Panc1 (cell line): ENCODE data around the gene SLC23A3. TPM values are rescaled to one million over a fixed set of nuclear protein-coding genes. Genes with fewer than 3 reads are reported as not detected.
A peak's percentile ranks its signal among the peaks of the same experiment; 100 is the strongest.

Source experiments
- ATAC-seq: fragments of 200-7000 bp; cut with Tn5 transposase; 2 replicates; pipeline ENCODE4 v1.9.1; 2020; ENCODE audit warnings: mild to moderate bottlenecking, moderate library complexity
- BruUV-seq: library from RNA; stranded (reverse); fragments of 400-500 nt; replicated peaks from 2 replicates; lab custom pipeline; 2021; lab: Mats Ljungman, UMichigan
- CTCF ChIA-PET: fragments of 300-600 bp; sonication (Branson Sonifier 250); formaldehyde crosslinking; loops from one replicate; lab custom pipeline; 2022; ENCODE audit warnings: antibody characterized with exemption; lab: Charles Lee
- POLR2A ChIA-PET: fragments of 300-600 bp; sonication (Branson Sonifier 250); formaldehyde crosslinking; loops from one replicate; lab custom pipeline; 2022; ENCODE audit warnings: antibody characterized with exemption; lab: Charles Lee
- DNase-seq: peaks from one replicate; pipeline ENCODE4 v3.0.0-alpha.2; 2010; ENCODE audit warnings: low read depth, low spot score
- H3K27ac ChIP-seq: 2 replicates; pipeline ENCODE4 v1.5.1; 2011; ENCODE audit warnings: mild to moderate bottlenecking, low read length, inconsistent platforms
- H3K27me3 ChIP-seq: fragments of 200-500 bp; sonication (Bioruptor generic); 2 replicates; pipeline ENCODE4 v1.6.0; 2014; ENCODE audit warnings: low read length, inconsistent platforms; ENCODE audit not compliant: control insufficient read depth, insufficient read depth
- H3K36me3 ChIP-seq: fragments of 200-500 bp; sonication (Bioruptor generic); 2 replicates; pipeline ENCODE4 v1.5.1; 2014; ENCODE audit warnings: inconsistent platforms, mild to moderate bottlenecking, low read length, moderate library complexity; ENCODE audit not compliant: control insufficient read depth, insufficient read depth
- H3K4me1 ChIP-seq: 2 replicates; pipeline ENCODE4 v1.5.1; 2011; ENCODE audit warnings: inconsistent platforms, mild to moderate bottlenecking, low read length, moderate library complexity; ENCODE audit not compliant: control insufficient read depth, insufficient read depth
- H3K4me3 ChIP-seq, 2 experiments: 2 replicates each; pipeline ENCODE4 v1.5.1; 2011 to 2012; ENCODE audit warnings: low read depth in 2 of 2, low read length in 2 of 2, mild to moderate bottlenecking in 2 of 2, inconsistent platforms in 1 of 2, moderate library complexity in 1 of 2
- H3K9me3 ChIP-seq: fragments of 200-500 bp; sonication (Bioruptor generic); 2 replicates; pipeline ENCODE4 v1.5.1; 2014; ENCODE audit warnings: low read depth, mild to moderate bottlenecking, inconsistent platforms, low read length, moderate library complexity; ENCODE audit not compliant: control insufficient read depth, insufficient read depth
- CTCF ChIP-seq: fragments of 450-650 bp; IDR thresholded peaks from 2 replicates; pipeline ENCODE4 v1.5.1; 2017; ENCODE audit warnings: mild to moderate bottlenecking
- POLR2AphosphoS5 ChIP-seq: IDR thresholded peaks from 2 replicates; pipeline ENCODE4 v1.6.1; 2012; ENCODE audit warnings: mild to moderate bottlenecking, low read depth, low read length, moderate library complexity
- SIN3A ChIP-seq: IDR thresholded peaks from 2 replicates; pipeline ENCODE4 v1.6.1; 2012; ENCODE audit warnings: low read depth, mild to moderate bottlenecking, low read length, moderate library complexity, borderline replicate concordance; ENCODE audit not compliant: insufficient read depth
- TCF7L2 ChIP-seq: IDR thresholded peaks from 2 replicates; pipeline ENCODE4 v1.6.1; 2011; ENCODE audit warnings: mild to moderate bottlenecking, low read depth, low read length, inconsistent platforms
- in situ Hi-C: cut with HindIII; loops from 2 replicates; pipeline ENCODE4 v1.10.0; 2016; ENCODE audit warnings: low sequenced_read_pairs, low pct_unique_long_range_greater_than_20kb
- intact Hi-C: fragments of 100-400 bp; cut with micrococcal nuclease; formaldehyde crosslinking; loops from one replicate; pipeline ENCODE4 v1.10.0; 2022; ENCODE audit not compliant: unreplicated experiment
- total RNA-seq: library from RNA; stranded (reverse); gene quantifications from one replicate; pipeline ENCODE4 v1.2.1, GENCODE V29; 2021; ENCODE audit not compliant: unreplicated experiment
- TF ChIP-seq, protein P1 (sequence below), 2 experiments: IDR thresholded peaks; 2 replicates each; pipeline ENCODE4 v1.6.1; 2011 to 2012; ENCODE audit warnings: low read depth in 2 of 2, control low read depth in 1 of 2, low read length in 1 of 2, mild to moderate bottlenecking in 1 of 2, moderate library complexity in 1 of 2; ENCODE audit not compliant: insufficient read depth in 1 of 2

The SLC23A3 gene
- total RNA-seq, 1 experiment from 2014 or later: 3.3 TPM

GRCh38 chr2:219180961-219181360, 11.1 kb upstream of the SLC23A3 start:
- in situ Hi-C loops: no loop called here
- intact Hi-C loops: no loop called here
- Histone ChIP-seq H3K36me3 (peaks cover 25% of the 10 kb centered on the region), H3K9me3 (no peaks in the 10 kb centered on the region), H3K27ac (no peak overlapping the region), H3K27me3 (no peaks in the 10 kb centered on the region), H3K4me1 (peaks cover 10% of the 10 kb centered on the region), H3K4me3 (no peak overlapping the region)
- ChIA-PET CTCF (no interaction called here), POLR2A (no interaction called here)
- BruUV-seq: no TSS peak
- TF ChIP-seq POLR2AphosphoS5 (no peak), SIN3A (no peak), CTCF (no peak), TCF7L2 (no peak)
- TF ChIP-seq, protein P1, sequence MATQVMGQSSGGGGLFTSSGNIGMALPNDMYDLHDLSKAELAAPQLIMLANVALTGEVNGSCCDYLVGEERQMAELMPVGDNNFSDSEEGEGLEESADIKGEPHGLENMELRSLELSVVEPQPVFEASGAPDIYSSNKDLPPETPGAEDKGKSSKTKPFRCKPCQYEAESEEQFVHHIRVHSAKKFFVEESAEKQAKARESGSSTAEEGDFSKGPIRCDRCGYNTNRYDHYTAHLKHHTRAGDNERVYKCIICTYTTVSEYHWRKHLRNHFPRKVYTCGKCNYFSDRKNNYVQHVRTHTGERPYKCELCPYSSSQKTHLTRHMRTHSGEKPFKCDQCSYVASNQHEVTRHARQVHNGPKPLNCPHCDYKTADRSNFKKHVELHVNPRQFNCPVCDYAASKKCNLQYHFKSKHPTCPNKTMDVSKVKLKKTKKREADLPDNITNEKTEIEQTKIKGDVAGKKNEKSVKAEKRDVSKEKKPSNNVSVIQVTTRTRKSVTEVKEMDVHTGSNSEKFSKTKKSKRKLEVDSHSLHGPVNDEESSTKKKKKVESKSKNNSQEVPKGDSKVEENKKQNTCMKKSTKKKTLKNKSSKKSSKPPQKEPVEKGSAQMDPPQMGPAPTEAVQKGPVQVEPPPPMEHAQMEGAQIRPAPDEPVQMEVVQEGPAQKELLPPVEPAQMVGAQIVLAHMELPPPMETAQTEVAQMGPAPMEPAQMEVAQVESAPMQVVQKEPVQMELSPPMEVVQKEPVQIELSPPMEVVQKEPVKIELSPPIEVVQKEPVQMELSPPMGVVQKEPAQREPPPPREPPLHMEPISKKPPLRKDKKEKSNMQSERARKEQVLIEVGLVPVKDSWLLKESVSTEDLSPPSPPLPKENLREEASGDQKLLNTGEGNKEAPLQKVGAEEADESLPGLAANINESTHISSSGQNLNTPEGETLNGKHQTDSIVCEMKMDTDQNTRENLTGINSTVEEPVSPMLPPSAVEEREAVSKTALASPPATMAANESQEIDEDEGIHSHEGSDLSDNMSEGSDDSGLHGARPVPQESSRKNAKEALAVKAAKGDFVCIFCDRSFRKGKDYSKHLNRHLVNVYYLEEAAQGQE (IDR thresholded peaks at IDR 0.05; ENCODE audit: insufficient read depth in 1 of 2, low read depth in 2 of 2, low read length in 1 of 2): no peak
- no peak for ATAC-seq
- no peak for DNase-seq

- POLR2A ChIA-PET: no interaction called here
- no peak for TF ChIP-seq POLR2AphosphoS5
- H3K4me1 ChIP-seq: peaks cover 10% of the 10 kb centered on the region
- H3K27me3 ChIP-seq: no peaks in the 10 kb centered on the region
- H3K36me3 ChIP-seq: peaks cover 25% of the 10 kb centered on the region
- no peak for DNase-seq
- ATAC-seq: no peak
- BruUV-seq: no TSS peak
- CTCF ChIA-PET: no interaction called here
- in situ Hi-C loops: no loop called here
- intact Hi-C loops: no loop called here
- H3K4me3 ChIP-seq: peak overlapping the region; percentile 66 to 88
- no peaks in the 10 kb centered on the region for H3K9me3 ChIP-seq
- peak overlapping the region; percentile 90; the same call in 1 of the 2 replicates for H3K27ac ChIP-seq
Measured at GRCh38 chr2:219179601-219180465, 10.0 kb upstream of the SLC23A3 start.
